Stomach (tissue), 4 donors: ENCODE data around the gene KCNH5.

Experiments
- CTCF ChIP-seq, 7 experiments: fragments of 450-650 bp in 4 of 7; fragments of 200-600 bp in 3 of 7; sonication (generic) in 3 of 7; IDR thresholded peaks; one replicate each; pipeline ENCODE4 v1.5.1; 2016 to 2019; ENCODE audit warnings: antibody characterized with exemption in 7 of 7, control low read depth in 2 of 7, mild to moderate bottlenecking in 1 of 7
- POLR2AphosphoS5 ChIP-seq, 3 donors: sonication (generic); formaldehyde crosslinking; IDR thresholded peaks; one replicate each; pipeline ENCODE4 v1.6.1; 2016; ENCODE audit warnings: antibody characterized with exemption in 3 of 3

GRCh38 chr14:63045234-63045611, at the start of gene KCNH5:
- TF ChIP-seq CTCF (IDR thresholded peaks at IDR 0.05) = no peak
- TF ChIP-seq POLR2AphosphoS5 (IDR thresholded peaks at IDR 0.05) = no peak
